HEK293 (cell line): Measurements from ENCODE around the gene EVL.

Experiments
- CTCF ChIA-PET: fragments of 350-600 bp; formaldehyde crosslinking; extraction: SDS; loops from one replicate; lab custom pipeline; 2021; ENCODE audit warnings: antibody characterized with exemption; lab: Yijun Ruan, JAX
- POLR2A ChIA-PET: fragments of 300-600 bp; formaldehyde crosslinking; extraction: SDS; loops from one replicate; lab custom pipeline; 2020; ENCODE audit warnings: antibody characterized with exemption, inconsistent platforms; lab: Yijun Ruan, JAX
- H3K27ac ChIP-seq: fragments of 200-500 bp; sonication (Bioruptor generic); 2 replicates; pipeline ENCODE4 v1.5.1; 2014; ENCODE audit warnings: low read depth, low read length, control low read depth, inconsistent platforms; ENCODE audit errors: extremely low read depth
- H3K36me3 ChIP-seq, 2 experiments: fragments of 200-500 bp in 1 of 2; sonication (Bioruptor generic) in 1 of 2; 1 replicate in 1 of 2; 2 replicates in 1 of 2; pipeline ENCODE4 v1.5.1; 2014 to 2017; ENCODE audit warnings: inconsistent platforms in 2 of 2, low read length in 2 of 2; ENCODE audit not compliant: control insufficient read depth in 2 of 2, insufficient read depth in 1 of 2
- H3K4me1 ChIP-seq: fragments of 200-500 bp; sonication (Bioruptor generic); 2 replicates; pipeline ENCODE4 v1.5.1; 2014; ENCODE audit warnings: mild to moderate bottlenecking, low read length, inconsistent platforms; ENCODE audit not compliant: control insufficient read depth, insufficient read depth
- H3K4me3 ChIP-seq: 2 replicates; pipeline ENCODE4 v1.5.1; 2011; ENCODE audit warnings: low read depth, mild to moderate bottlenecking, control low read depth, low read length, moderate library complexity
- H3K9me3 ChIP-seq: fragments of 200-500 bp; sonication (Bioruptor generic); 2 replicates; pipeline ENCODE4 v1.5.1; 2014; ENCODE audit warnings: low read depth, low read length, inconsistent platforms; ENCODE audit not compliant: control insufficient read depth, insufficient read depth
- HOXD13 ChIP-seq: sonication (generic); formaldehyde crosslinking; IDR thresholded peaks from 2 replicates; pipeline ENCODE4 v1.8.0; 2022; ENCODE audit warnings: missing genetic modification reagents, borderline replicate concordance
- KLF7 ChIP-seq: fragments of 450-650 bp; formaldehyde crosslinking; IDR thresholded peaks from 2 replicates; pipeline ENCODE4 v1.5.1; 2016; ENCODE audit warnings: missing biosample characterization, missing genetic modification characterization, borderline replicate concordance
- MZF1 ChIP-seq: fragments of 450-650 bp; formaldehyde crosslinking; IDR thresholded peaks from 2 replicates; pipeline ENCODE4 v1.5.1; 2017; ENCODE audit warnings: missing biosample characterization, missing genetic modification characterization, borderline replicate concordance
- REPIN1 ChIP-seq: fragments of 450-650 bp; formaldehyde crosslinking; IDR thresholded peaks from 2 replicates; pipeline ENCODE4 v1.5.1; 2017; ENCODE audit warnings: missing biosample characterization, missing genetic modification characterization, low read depth
- SCRT2 ChIP-seq: fragments of 450-650 bp; formaldehyde crosslinking; IDR thresholded peaks from 2 replicates; pipeline ENCODE4 v1.5.1; 2016; ENCODE audit warnings: missing biosample characterization, missing genetic modification characterization
- WT1 ChIP-seq: fragments of 450-650 bp; formaldehyde crosslinking; IDR thresholded peaks from 2 replicates; pipeline ENCODE4 v1.5.1; 2016; ENCODE audit warnings: missing biosample characterization, missing genetic modification characterization
- ZBTB1 ChIP-seq: fragments of 450-650 bp; formaldehyde crosslinking; IDR thresholded peaks from 2 replicates; pipeline ENCODE4 v1.5.1; 2016; ENCODE audit warnings: missing biosample characterization, missing genetic modification characterization
- ZBTB17 ChIP-seq: fragments of 450-650 bp; formaldehyde crosslinking; IDR thresholded peaks from 2 replicates; pipeline ENCODE4 v1.5.1; 2016; ENCODE audit warnings: missing biosample characterization, missing genetic modification characterization
- ZBTB7A ChIP-seq: fragments of 450-650 bp; formaldehyde crosslinking; IDR thresholded peaks from 2 replicates; pipeline ENCODE4 v1.5.1; 2016; ENCODE audit warnings: low read depth, missing biosample characterization, missing genetic modification characterization
- ZFP37 ChIP-seq: fragments of 450-650 bp; formaldehyde crosslinking; IDR thresholded peaks from 2 replicates; pipeline ENCODE4 v1.5.1; 2016; ENCODE audit warnings: missing biosample characterization, missing genetic modification characterization
- ZNF146 ChIP-seq: fragments of 450-650 bp; formaldehyde crosslinking; IDR thresholded peaks from 2 replicates; pipeline ENCODE4 v1.5.1; 2016; ENCODE audit warnings: missing biosample characterization, missing genetic modification characterization
- ZNF202 ChIP-seq: fragments of 450-650 bp; formaldehyde crosslinking; IDR thresholded peaks from 2 replicates; pipeline ENCODE4 v1.5.1; 2016; ENCODE audit warnings: missing biosample characterization, missing genetic modification characterization, borderline replicate concordance
- ZNF214 ChIP-seq: fragments of 450-650 bp; formaldehyde crosslinking; IDR thresholded peaks from 2 replicates; pipeline ENCODE4 v1.5.1; 2017; ENCODE audit warnings: missing biosample characterization, mild to moderate bottlenecking, missing genetic modification characterization, borderline replicate concordance
- ZNF302 ChIP-seq: fragments of 450-650 bp; formaldehyde crosslinking; IDR thresholded peaks from 2 replicates; pipeline ENCODE4 v1.5.1; 2016; ENCODE audit warnings: missing biosample characterization, missing genetic modification characterization, low read depth
- ZNF366 ChIP-seq: fragments of 450-650 bp; formaldehyde crosslinking; conservative IDR thresholded peaks from 2 replicates; pipeline ENCODE4 v1.5.1; 2016; ENCODE audit warnings: missing biosample characterization, missing genetic modification characterization
- ZNF473 ChIP-seq: fragments of 450-650 bp; formaldehyde crosslinking; IDR thresholded peaks from 2 replicates; pipeline ENCODE4 v1.5.1; 2017; ENCODE audit warnings: missing biosample characterization, missing genetic modification characterization
- ZNF658 ChIP-seq: fragments of 450-650 bp; formaldehyde crosslinking; IDR thresholded peaks from 2 replicates; pipeline ENCODE4; 2016; ENCODE audit warnings: missing biosample characterization, missing genetic modification characterization
- ZNF660 ChIP-seq: fragments of 450-650 bp; IDR thresholded peaks from 2 replicates; pipeline ENCODE4 v1.5.1; 2018; ENCODE audit warnings: missing biosample characterization, mild to moderate bottlenecking, missing genetic modification characterization
- ZNF76 ChIP-seq: fragments of 450-650 bp; formaldehyde crosslinking; IDR thresholded peaks from 2 replicates; pipeline ENCODE4; 2016; ENCODE audit warnings: low read depth, missing biosample characterization, missing genetic modification characterization, borderline replicate concordance
- TF ChIP-seq, protein P1 (sequence below): fragments of 450-650 bp; formaldehyde crosslinking; IDR thresholded peaks from 2 replicates; pipeline ENCODE4 v1.5.1; 2017; ENCODE audit warnings: missing biosample characterization, mild to moderate bottlenecking, missing genetic modification characterization, moderate library complexity
- TF ChIP-seq, protein P2 (sequence below): fragments of 450-650 bp; formaldehyde crosslinking; IDR thresholded peaks from 2 replicates; pipeline ENCODE4 v1.5.0; 2017; ENCODE audit warnings: missing biosample characterization, missing genetic modification characterization, borderline replicate concordance
- TF ChIP-seq, protein P3 (sequence below): fragments of 450-650 bp; formaldehyde crosslinking; IDR thresholded peaks from 2 replicates; pipeline ENCODE4 v1.5.1; 2017; ENCODE audit warnings: missing biosample characterization, missing genetic modification characterization
- TF ChIP-seq, protein P4 (sequence below): fragments of 450-650 bp; formaldehyde crosslinking; conservative IDR thresholded peaks from 2 replicates; pipeline ENCODE4 v1.5.1; 2016; ENCODE audit warnings: low read depth, missing biosample characterization, missing genetic modification characterization

Gene EVL

DNA sequence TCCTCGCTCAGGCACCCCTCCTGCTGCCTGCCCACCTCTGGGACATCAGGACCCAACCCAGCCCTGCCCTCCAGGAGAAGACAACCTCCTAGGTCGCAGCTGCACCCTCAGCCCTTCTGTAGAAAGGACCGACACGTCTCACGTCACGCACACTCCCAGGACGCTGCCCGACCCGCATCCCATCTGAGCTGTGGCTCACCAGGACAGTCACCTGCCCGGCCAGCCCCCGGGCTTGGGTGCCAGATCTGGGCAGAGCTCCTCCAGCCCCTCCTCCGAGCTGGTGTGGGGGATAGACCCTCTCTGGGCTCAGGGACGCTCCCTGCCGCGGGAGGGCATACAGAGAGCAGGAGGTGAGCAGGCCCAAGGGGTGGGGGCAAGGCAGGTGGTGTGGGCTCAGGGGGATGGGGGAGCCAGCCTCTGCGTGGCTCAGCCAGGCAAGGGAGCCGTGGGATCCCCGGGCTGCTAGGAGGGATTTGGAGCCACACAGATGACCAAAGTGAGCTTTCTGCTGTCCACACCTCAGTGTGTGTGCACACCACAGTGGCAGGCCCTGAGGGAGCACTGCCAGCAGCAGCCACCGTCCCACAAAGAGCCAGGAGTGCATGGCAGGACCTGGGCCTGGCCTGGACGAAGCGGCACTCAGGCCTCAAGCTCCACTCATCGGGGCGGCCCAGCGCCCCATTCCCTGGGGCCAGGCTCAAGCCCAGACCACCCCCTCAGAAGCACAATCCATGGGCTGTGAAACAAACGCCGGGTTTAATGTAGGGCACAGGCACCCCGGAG, 80.7 kb downstream of the EVL start:
- TF ChIP-seq ZNF214 (tag by site-specific recombination) (no peak), ZBTB7A (tag by site-specific recombination) (no peak), MZF1 (tag by site-specific recombination) (no peak), ZFP37 (no peak), ZNF76 (tag by site-specific recombination) (no peak), ZNF473 (no peak), ZNF146 (tag by site-specific recombination) (no peak), WT1 (tag by site-specific recombination) (no peak), HOXD13 (CRISPR knock-in tag) (no peak), ZBTB1 (tag by site-specific recombination) (no peak), ZNF302 (tag by site-specific recombination) (no peak), ZNF658 (tag by site-specific recombination) (no peak), ZBTB17 (tag by site-specific recombination) (no peak), ZNF660 (no peak), REPIN1 (no peak)
- TF ChIP-seq, protein P1, sequence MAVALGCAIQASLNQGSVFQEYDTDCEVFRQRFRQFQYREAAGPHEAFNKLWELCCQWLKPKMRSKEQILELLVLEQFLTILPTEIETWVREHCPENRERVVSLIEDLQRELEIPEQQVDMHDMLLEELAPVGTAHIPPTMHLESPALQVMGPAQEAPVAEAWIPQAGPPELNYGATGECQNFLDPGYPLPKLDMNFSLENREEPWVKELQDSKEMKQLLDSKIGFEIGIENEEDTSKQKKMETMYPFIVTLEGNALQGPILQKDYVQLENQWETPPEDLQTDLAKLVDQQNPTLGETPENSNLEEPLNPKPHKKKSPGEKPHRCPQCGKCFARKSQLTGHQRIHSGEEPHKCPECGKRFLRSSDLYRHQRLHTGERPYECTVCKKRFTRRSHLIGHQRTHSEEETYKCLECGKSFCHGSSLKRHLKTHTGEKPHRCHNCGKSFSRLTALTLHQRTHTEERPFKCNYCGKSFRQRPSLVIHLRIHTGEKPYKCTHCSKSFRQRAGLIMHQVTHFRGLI (tag by site-specific recombination) = no peak
- TF ChIP-seq, protein P2, sequence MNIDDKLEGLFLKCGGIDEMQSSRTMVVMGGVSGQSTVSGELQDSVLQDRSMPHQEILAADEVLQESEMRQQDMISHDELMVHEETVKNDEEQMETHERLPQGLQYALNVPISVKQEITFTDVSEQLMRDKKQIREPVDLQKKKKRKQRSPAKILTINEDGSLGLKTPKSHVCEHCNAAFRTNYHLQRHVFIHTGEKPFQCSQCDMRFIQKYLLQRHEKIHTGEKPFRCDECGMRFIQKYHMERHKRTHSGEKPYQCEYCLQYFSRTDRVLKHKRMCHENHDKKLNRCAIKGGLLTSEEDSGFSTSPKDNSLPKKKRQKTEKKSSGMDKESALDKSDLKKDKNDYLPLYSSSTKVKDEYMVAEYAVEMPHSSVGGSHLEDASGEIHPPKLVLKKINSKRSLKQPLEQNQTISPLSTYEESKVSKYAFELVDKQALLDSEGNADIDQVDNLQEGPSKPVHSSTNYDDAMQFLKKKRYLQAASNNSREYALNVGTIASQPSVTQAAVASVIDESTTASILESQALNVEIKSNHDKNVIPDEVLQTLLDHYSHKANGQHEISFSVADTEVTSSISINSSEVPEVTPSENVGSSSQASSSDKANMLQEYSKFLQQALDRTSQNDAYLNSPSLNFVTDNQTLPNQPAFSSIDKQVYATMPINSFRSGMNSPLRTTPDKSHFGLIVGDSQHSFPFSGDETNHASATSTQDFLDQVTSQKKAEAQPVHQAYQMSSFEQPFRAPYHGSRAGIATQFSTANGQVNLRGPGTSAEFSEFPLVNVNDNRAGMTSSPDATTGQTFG = no peak
- TF ChIP-seq, protein P3, sequence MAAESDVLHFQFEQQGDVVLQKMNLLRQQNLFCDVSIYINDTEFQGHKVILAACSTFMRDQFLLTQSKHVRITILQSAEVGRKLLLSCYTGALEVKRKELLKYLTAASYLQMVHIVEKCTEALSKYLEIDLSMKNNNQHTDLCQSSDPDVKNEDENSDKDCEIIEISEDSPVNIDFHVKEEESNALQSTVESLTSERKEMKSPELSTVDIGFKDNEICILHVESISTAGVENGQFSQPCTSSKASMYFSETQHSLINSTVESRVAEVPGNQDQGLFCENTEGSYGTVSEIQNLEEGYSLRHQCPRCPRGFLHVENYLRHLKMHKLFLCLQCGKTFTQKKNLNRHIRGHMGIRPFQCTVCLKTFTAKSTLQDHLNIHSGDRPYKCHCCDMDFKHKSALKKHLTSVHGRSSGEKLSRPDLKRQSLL (tag by site-specific recombination) = no peak
- ChIA-PET CTCF (no interaction called here), POLR2A (no interaction called here)

DNA sequence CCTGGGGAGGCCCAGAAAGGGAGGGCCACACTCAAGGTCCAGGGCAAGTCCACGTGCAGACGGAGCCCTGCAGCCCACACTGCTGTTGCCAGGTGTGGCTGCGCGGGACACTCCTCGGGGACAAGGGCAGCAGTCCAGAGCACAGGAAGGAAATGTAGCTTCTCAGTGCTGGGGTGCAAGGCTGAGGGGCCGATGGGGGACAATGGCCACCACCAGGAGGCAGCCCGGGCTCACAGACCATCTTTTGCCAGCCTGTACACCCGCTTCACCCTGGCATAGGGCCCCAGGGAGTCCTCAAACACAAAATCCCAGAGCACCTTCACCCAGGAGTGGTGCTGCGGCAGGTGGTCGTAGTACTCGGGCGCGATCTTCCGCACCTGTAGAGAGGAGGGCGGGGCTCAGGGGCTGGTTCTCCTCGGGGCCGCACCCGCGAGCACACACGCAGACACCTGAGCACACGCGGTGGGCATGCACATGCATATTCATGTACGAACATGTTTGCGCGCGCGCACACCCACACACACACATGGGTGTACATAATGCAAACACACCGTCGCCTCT, 81.4 kb downstream of the EVL start:
- Histone ChIP-seq H3K4me1 (no peaks in the 10 kb centered on the region), H3K9me3 (no peaks in the 10 kb centered on the region), H3K27ac (no peak overlapping the region), H3K36me3 (peaks cover 0 to 15% of the 10 kb centered on the region in 2 experiments; a peak in 1 of 3 replicates), H3K4me3 (no peak overlapping the region)
- ChIA-PET CTCF (no interaction called here), POLR2A (no interaction called here)
- TF ChIP-seq ZNF366 (tag by site-specific recombination) (no peak), SCRT2 (tag by site-specific recombination) (peak; percentile 38; the same call in 1 of the 2 replicates), KLF7 (tag by site-specific recombination) (no peak), ZNF202 (tag by site-specific recombination) (no peak)
- TF ChIP-seq, protein P4, sequence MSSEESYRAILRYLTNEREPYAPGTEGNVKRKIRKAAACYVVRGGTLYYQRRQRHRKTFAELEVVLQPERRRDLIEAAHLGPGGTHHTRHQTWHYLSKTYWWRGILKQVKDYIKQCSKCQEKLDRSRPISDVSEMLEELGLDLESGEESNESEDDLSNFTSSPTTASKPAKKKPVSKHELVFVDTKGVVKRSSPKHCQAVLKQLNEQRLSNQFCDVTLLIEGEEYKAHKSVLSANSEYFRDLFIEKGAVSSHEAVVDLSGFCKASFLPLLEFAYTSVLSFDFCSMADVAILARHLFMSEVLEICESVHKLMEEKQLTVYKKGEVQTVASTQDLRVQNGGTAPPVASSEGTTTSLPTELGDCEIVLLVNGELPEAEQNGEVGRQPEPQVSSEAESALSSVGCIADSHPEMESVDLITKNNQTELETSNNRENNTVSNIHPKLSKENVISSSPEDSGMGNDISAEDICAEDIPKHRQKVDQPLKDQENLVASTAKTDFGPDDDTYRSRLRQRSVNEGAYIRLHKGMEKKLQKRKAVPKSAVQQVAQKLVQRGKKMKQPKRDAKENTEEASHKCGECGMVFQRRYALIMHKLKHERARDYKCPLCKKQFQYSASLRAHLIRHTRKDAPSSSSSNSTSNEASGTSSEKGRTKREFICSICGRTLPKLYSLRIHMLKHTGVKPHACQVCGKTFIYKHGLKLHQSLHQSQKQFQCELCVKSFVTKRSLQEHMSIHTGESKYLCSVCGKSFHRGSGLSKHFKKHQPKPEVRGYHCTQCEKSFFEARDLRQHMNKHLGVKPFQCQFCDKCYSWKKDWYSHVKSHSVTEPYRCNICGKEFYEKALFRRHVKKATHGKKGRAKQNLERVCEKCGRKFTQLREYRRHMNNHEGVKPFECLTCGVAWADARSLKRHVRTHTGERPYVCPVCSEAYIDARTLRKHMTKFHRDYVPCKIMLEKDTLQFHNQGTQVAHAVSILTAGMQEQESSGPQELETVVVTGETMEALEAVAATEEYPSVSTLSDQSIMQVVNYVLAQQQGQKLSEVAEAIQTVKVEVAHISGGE = no peak

More for the DNA sequence above, 80.7 kb downstream of the EVL start:
- Histone ChIP-seq H3K36me3 (peaks cover 0 to 17% of the 10 kb centered on the region in 2 experiments; a peak in 1 of 3 replicates), H3K9me3 (no peaks in the 10 kb centered on the region), H3K4me3 (no peak overlapping the region), H3K27ac (no peak overlapping the region), H3K4me1 (no peaks in the 10 kb centered on the region)
